Neural cell (in vitro differentiated cells): ENCODE measurements around the gene ANKFN1. TPM values are rescaled to one million over a fixed set of nuclear protein-coding genes. Genes with fewer than 3 reads are reported as not detected.

ENCODE experiments used
- H2AFZ ChIP-seq: fragments of 200-600, 300-800 bp; sonication (generic), shearing (Covaris generic); 2 replicates; pipeline ENCODE4 v1.6.0; 2014; ENCODE audit warnings: low read depth, mild to moderate bottlenecking, antibody characterized with exemption, low read length, moderate library complexity
- H3F3A ChIP-seq: fragments of 200-600 bp; shearing (Covaris generic); 2 replicates; pipeline ENCODE4 v1.6.1; 2016; ENCODE audit warnings: mild to moderate bottlenecking, moderate library complexity, mixed read lengths, antibody characterized with exemption, low read length; ENCODE audit not compliant: insufficient read depth, poor library complexity, severe bottlenecking
- H3K27ac ChIP-seq: fragments of 200-600, 300-800 bp; sonication (generic), shearing (Covaris generic); 2 replicates; pipeline ENCODE4 v1.5.1; 2014; ENCODE audit warnings: mild to moderate bottlenecking, low read length, moderate library complexity
- H3K27me3 ChIP-seq: fragments of 300-800, 200-600 bp; sonication (generic), shearing (Covaris generic); 2 replicates; pipeline ENCODE4 v1.6.0; 2014; ENCODE audit warnings: mild to moderate bottlenecking, low read depth, low read length, moderate library complexity; ENCODE audit not compliant: insufficient read depth
- H3K36me3 ChIP-seq: fragments of 300-800, 200-600 bp; sonication (generic), shearing (Covaris generic); 2 replicates; pipeline ENCODE4 v1.5.1; 2014; ENCODE audit warnings: mild to moderate bottlenecking, antibody characterized with exemption, low read length, moderate library complexity; ENCODE audit not compliant: insufficient read depth
- H3K4me2 ChIP-seq: fragments of 300-800, 200-600 bp; sonication (generic), shearing (Covaris generic); 2 replicates; pipeline ENCODE4 v1.6.0; 2014; ENCODE audit warnings: mild to moderate bottlenecking, low read length
- H3K4me3 ChIP-seq: fragments of 300-800, 200-600 bp; sonication (generic), shearing (Covaris generic); 2 replicates; pipeline ENCODE4 v1.5.1; 2014; ENCODE audit warnings: mild to moderate bottlenecking, low read length, moderate library complexity
- H3K79me2 ChIP-seq: fragments of 200-600 bp; shearing (Covaris generic); replicated peaks from 2 replicates; pipeline ENCODE4 v1.6.0; 2014; ENCODE audit warnings: mild to moderate bottlenecking, low read length, moderate library complexity; ENCODE audit not compliant: insufficient read depth
- H3K9ac ChIP-seq: fragments of 300-800, 200-600 bp; sonication (generic), shearing (Covaris generic); 2 replicates; pipeline ENCODE4 v1.6.1; 2016; ENCODE audit warnings: mild to moderate bottlenecking, low read length, mixed read lengths
- H3K9me2 ChIP-seq: fragments of 200-600 bp; shearing (Covaris generic); 2 replicates; pipeline ENCODE4 v1.6.1; 2016; ENCODE audit warnings: mild to moderate bottlenecking, low read length, mixed read lengths; ENCODE audit not compliant: insufficient read depth
- H3K9me3 ChIP-seq: fragments of 200-600, 300-800 bp; sonication (generic), shearing (Covaris generic); 2 replicates; pipeline ENCODE4 v1.6.1; 2016; ENCODE audit warnings: mild to moderate bottlenecking, mixed run types, low read length, moderate library complexity, mixed read lengths
- H4K20me1 ChIP-seq: fragments of 200-600 bp; shearing (Covaris generic); 2 replicates; pipeline ENCODE4 v1.6.1; 2016; ENCODE audit warnings: mild to moderate bottlenecking, mixed run types; ENCODE audit not compliant: insufficient read depth
- CTCF ChIP-seq: fragments of 450-650 bp; IDR thresholded peaks from 2 replicates; pipeline ENCODE4 v1.5.1; 2014; ENCODE audit warnings: antibody characterized with exemption, mild to moderate bottlenecking, moderate library complexity; ENCODE audit not compliant: poor library complexity, severe bottlenecking
- EP300 ChIP-seq: fragments of 450-650 bp; conservative IDR thresholded peaks from 2 replicates; pipeline ENCODE4 v1.6.1; 2014; ENCODE audit warnings: antibody characterized with exemption, mild to moderate bottlenecking, moderate library complexity; ENCODE audit not compliant: poor library complexity, severe bottlenecking
- EZH2 ChIP-seq: fragments of 200-600, 300-800 bp; shearing (Covaris generic), sonication (generic); IDR thresholded peaks from 2 replicates; pipeline ENCODE4 v1.6.1; 2014; ENCODE audit warnings: antibody characterized with exemption, low read length, borderline replicate concordance, mild to moderate bottlenecking; ENCODE audit not compliant: insufficient read depth, poor library complexity, severe bottlenecking
- MXI1 ChIP-seq: fragments of 450-650 bp; conservative IDR thresholded peaks from 2 replicates; pipeline ENCODE4 v1.6.1; 2014; ENCODE audit warnings: antibody characterized with exemption, mild to moderate bottlenecking; ENCODE audit not compliant: poor library complexity, severe bottlenecking
- POLR2AphosphoS5 ChIP-seq: IDR thresholded peaks from 2 replicates; pipeline ENCODE4 v1.6.1; 2012
- RAD21 ChIP-seq: fragments of 450-650 bp; conservative IDR thresholded peaks from 2 replicates; pipeline ENCODE4 v1.6.1; 2014; ENCODE audit warnings: antibody characterized with exemption, mild to moderate bottlenecking, moderate library complexity
- SMC3 ChIP-seq: fragments of 450-650 bp; conservative IDR thresholded peaks from 2 replicates; pipeline ENCODE4 v1.6.1; 2014; ENCODE audit warnings: antibody characterized with exemption, mild to moderate bottlenecking, moderate library complexity; ENCODE audit not compliant: poor library complexity
- TAF1 ChIP-seq: IDR thresholded peaks from 2 replicates; pipeline ENCODE4 v1.6.1; 2012; ENCODE audit warnings: low read depth
- polyA plus RNA-seq: library from polyadenylated mRNA; depleted of rRNA; stranded (reverse); fragments of >200 nt; gene quantifications from 2 replicates; pipeline ENCODE4 v1.2.3, GENCODE V29; 2014
- TF ChIP-seq, protein P1 (sequence below): IDR thresholded peaks from 2 replicates; pipeline ENCODE4 v1.6.1; 2012; ENCODE audit warnings: borderline replicate concordance

Gene ANKFN1
- polyA plus RNA-seq, 1 donor from 2014 or later = 0.14 TPM

DNA sequence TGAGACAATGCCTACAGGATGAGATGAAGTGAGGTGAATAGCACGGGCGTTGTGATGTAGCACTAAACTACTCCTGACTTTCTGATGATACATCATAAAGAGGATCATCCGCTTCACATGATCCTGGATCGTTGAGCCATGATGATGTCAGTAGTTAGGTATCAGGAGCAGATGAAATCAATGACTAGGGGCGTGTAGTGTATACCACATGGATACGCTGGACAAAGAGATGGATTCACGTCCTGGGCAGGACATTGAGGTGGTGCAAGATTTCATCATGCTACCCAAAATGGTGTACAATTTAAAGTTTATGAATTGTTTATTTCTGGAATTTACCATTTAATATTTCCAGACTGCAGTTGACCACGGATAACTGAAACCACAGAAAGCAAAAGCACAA lies 156.6 kb downstream of the ANKFN1 start:
- H2AFZ ChIP-seq = no peak overlapping the region
- TF ChIP-seq CTCF (no peak), TAF1 (no peak), RAD21 (no peak), MXI1 (no peak), EP300 (no peak), EZH2 (no peak), POLR2AphosphoS5 (no peak), SMC3 (no peak)
- TF ChIP-seq, protein P1, sequence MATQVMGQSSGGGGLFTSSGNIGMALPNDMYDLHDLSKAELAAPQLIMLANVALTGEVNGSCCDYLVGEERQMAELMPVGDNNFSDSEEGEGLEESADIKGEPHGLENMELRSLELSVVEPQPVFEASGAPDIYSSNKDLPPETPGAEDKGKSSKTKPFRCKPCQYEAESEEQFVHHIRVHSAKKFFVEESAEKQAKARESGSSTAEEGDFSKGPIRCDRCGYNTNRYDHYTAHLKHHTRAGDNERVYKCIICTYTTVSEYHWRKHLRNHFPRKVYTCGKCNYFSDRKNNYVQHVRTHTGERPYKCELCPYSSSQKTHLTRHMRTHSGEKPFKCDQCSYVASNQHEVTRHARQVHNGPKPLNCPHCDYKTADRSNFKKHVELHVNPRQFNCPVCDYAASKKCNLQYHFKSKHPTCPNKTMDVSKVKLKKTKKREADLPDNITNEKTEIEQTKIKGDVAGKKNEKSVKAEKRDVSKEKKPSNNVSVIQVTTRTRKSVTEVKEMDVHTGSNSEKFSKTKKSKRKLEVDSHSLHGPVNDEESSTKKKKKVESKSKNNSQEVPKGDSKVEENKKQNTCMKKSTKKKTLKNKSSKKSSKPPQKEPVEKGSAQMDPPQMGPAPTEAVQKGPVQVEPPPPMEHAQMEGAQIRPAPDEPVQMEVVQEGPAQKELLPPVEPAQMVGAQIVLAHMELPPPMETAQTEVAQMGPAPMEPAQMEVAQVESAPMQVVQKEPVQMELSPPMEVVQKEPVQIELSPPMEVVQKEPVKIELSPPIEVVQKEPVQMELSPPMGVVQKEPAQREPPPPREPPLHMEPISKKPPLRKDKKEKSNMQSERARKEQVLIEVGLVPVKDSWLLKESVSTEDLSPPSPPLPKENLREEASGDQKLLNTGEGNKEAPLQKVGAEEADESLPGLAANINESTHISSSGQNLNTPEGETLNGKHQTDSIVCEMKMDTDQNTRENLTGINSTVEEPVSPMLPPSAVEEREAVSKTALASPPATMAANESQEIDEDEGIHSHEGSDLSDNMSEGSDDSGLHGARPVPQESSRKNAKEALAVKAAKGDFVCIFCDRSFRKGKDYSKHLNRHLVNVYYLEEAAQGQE = no peak

DNA sequence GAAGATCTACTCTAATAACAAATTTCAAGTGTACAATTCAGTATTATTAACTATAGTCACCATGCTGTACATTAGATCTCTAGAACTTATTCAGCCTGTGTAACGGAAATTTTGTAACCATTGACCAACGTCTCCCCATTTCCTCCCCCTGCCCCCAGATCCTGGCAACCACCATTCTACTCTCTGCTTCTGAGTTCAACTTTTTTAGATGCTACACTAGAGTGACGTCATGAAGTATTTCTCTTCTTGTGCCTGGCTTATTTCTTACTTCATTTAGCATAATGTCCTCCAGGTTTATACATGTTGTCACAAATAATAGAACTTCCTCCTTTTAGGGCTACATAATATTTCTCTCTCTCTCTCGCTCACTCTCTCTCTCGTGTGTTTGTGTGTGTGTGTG lies 157.5 kb downstream of the ANKFN1 start:
- no peak overlapping the region for H3K27ac ChIP-seq
- no peak for TF ChIP-seq POLR2AphosphoS5
- no peak for TF ChIP-seq EZH2
- no peak for TF ChIP-seq TAF1
- no peaks in the 10 kb centered on the region for H4K20me1 ChIP-seq
- no peaks in the 10 kb centered on the region for H3K9me2 ChIP-seq
- no peaks in the 10 kb centered on the region for H3K36me3 ChIP-seq
- H3K79me2 ChIP-seq = no peaks in the 10 kb centered on the region
- H3F3A ChIP-seq = no peaks in the 10 kb centered on the region
- no peak overlapping the region for H2AFZ ChIP-seq
- H3K27me3 ChIP-seq = no peaks in the 10 kb centered on the region
- no peaks in the 10 kb centered on the region for H3K9me3 ChIP-seq
- H3K4me3 ChIP-seq = no peak overlapping the region
- H3K9ac ChIP-seq = no peak overlapping the region
- H3K4me2 ChIP-seq = no peak overlapping the region

More for the DNA sequence above, 156.6 kb downstream of the ANKFN1 start:
- H3K36me3 ChIP-seq = no peaks in the 10 kb centered on the region
- H3K79me2 ChIP-seq = no peaks in the 10 kb centered on the region
- no peaks in the 10 kb centered on the region for H3K9me2 ChIP-seq
- no peak overlapping the region for H3K9ac ChIP-seq
- H3K4me2 ChIP-seq = no peak overlapping the region
- no peaks in the 10 kb centered on the region for H3K9me3 ChIP-seq
- no peak overlapping the region for H3K27ac ChIP-seq
- no peak overlapping the region for H3K4me3 ChIP-seq
- H4K20me1 ChIP-seq = no peaks in the 10 kb centered on the region
- H3F3A ChIP-seq = no peaks in the 10 kb centered on the region
- no peaks in the 10 kb centered on the region for H3K27me3 ChIP-seq

DNA sequence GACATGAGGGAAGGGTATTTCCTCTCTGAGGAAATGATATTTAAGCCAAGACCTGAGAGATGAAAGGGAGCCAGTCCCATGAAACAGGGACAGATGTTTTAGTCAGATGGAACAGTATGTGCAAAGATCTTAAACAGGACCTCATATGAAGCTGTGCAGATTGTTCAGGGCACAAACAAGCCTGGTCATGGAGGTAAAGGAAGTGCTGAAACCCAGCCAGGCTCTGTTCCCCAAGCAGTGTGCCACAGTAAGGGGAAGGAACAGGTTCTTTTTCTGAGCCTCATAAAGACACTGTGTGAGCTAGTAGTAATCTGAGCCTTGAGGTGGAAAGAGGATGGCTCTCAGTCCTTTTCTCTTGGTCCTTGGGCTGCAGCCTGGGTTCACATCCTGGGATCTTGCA lies 159.9 kb downstream of the ANKFN1 start:
- no peak for TF ChIP-seq POLR2AphosphoS5
- no peak for TF ChIP-seq CTCF
- no peak for TF ChIP-seq RAD21
- TF ChIP-seq MXI1 = no peak
- TF ChIP-seq EZH2 = no peak
- no peak for TF ChIP-seq EP300
- Histone ChIP-seq H4K20me1 (no peaks in the 10 kb centered on the region), H3K9me3 (no peaks in the 10 kb centered on the region), H3K4me2 (no peak overlapping the region), H3K27me3 (no peaks in the 10 kb centered on the region), H3K36me3 (no peaks in the 10 kb centered on the region), H3K9me2 (no peaks in the 10 kb centered on the region), H3F3A (no peaks in the 10 kb centered on the region), H3K4me3 (no peak overlapping the region), H3K79me2 (no peaks in the 10 kb centered on the region), H3K27ac (no peak overlapping the region), H2AFZ (no peak overlapping the region), H3K9ac (no peak overlapping the region)
